ENCODE data around the gene EFHD2.

The EFHD2 gene

GRCh38 chr1:15459771-15460707, 50.4 kb downstream of the EFHD2 start (continued):
- TF ChIP-seq, protein P1, sequence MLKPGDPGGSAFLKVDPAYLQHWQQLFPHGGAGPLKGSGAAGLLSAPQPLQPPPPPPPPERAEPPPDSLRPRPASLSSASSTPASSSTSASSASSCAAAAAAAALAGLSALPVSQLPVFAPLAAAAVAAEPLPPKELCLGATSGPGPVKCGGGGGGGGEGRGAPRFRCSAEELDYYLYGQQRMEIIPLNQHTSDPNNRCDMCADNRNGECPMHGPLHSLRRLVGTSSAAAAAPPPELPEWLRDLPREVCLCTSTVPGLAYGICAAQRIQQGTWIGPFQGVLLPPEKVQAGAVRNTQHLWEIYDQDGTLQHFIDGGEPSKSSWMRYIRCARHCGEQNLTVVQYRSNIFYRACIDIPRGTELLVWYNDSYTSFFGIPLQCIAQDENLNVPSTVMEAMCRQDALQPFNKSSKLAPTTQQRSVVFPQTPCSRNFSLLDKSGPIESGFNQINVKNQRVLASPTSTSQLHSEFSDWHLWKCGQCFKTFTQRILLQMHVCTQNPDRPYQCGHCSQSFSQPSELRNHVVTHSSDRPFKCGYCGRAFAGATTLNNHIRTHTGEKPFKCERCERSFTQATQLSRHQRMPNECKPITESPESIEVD (tag by site-specific recombination; IDR thresholded peaks at IDR 0.05) = peak; percentile 74; the same call in 1 of the 2 replicates
- TF ChIP-seq ZBTB8A (tag by site-specific recombination; IDR thresholded peaks at IDR 0.05) = peak; percentile 79
- no peak for TF ChIP-seq ZNF121 (tag by site-specific recombination; IDR thresholded peaks at IDR 0.05)
- TF ChIP-seq ZSCAN23 (tag by site-specific recombination; IDR thresholded peaks at IDR 0.05) = 0 out of 2 replicates have a peak, but pooled peaks have one; percentile 75
- peak; percentile 44; the same call in 1 of the 2 replicates for TF ChIP-seq ZFP69B (tag by site-specific recombination; IDR thresholded peaks at IDR 0.05)
- TF ChIP-seq ZNF324 (tag by site-specific recombination; IDR thresholded peaks at IDR 0.05) = peak; percentile 94
- TF ChIP-seq ZNF76 (tag by site-specific recombination; IDR thresholded peaks at IDR 0.05; ENCODE audit: borderline replicate concordance, low read depth) = peak; percentile 43; the same call in 1 of the 2 replicates
- TF ChIP-seq, protein P2, sequence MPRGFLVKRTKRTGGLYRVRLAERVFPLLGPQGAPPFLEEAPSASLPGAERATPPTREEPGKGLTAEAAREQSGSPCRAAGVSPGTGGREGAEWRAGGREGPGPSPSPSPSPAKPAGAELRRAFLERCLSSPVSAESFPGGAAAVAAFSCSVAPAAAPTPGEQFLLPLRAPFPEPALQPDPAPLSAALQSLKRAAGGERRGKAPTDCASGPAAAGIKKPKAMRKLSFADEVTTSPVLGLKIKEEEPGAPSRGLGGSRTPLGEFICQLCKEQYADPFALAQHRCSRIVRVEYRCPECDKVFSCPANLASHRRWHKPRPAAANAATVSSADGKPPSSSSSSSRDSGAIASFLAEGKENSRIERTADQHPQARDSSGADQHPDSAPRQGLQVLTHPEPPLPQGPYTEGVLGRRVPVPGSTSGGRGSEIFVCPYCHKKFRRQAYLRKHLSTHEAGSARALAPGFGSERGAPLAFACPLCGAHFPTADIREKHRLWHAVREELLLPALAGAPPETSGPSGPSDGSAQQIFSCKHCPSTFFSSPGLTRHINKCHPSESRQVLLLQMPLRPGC (tag by site-specific recombination; IDR thresholded peaks at IDR 0.05) = peak; percentile 88
- no peak for TF ChIP-seq ZNF837 (tag by site-specific recombination; IDR thresholded peaks at IDR 0.05)
- 0 out of 2 replicates have a peak, but pooled peaks have one; percentile 27 for TF ChIP-seq ZNF501 (tag by site-specific recombination; IDR thresholded peaks at IDR 0.05)
- TF ChIP-seq ZNF223 (tag by site-specific recombination; IDR thresholded peaks at IDR 0.05) = no peak
- peak; percentile 69; the same call in 1 of the 2 replicates for TF ChIP-seq ZNF600 (tag by site-specific recombination; IDR thresholded peaks at IDR 0.05)
- TF ChIP-seq ZNF404 (tag by site-specific recombination; IDR thresholded peaks at IDR 0.05) = no peak
- TF ChIP-seq ZNF2 (tag by site-specific recombination; IDR thresholded peaks at IDR 0.05) = peak; percentile 50; the same call in 1 of the 2 replicates
- TF ChIP-seq ZNF394 (tag by site-specific recombination; IDR thresholded peaks at IDR 0.05; ENCODE audit: borderline replicate concordance) = peak; percentile 66
- TF ChIP-seq GFI1B (tag by site-specific recombination; IDR thresholded peaks at IDR 0.05) = no peak
- no peak for TF ChIP-seq HOXA7 (CRISPR knock-in tag; IDR thresholded peaks at IDR 0.05; ENCODE audit: borderline replicate concordance)
- TF ChIP-seq ZEB2 (tag by site-specific recombination; IDR thresholded peaks at IDR 0.05) = peak; percentile 93
- no peak for TF ChIP-seq ZNF621 (tag by site-specific recombination; IDR thresholded peaks at IDR 0.05)
- peak; percentile 69; the same call in 1 of the 2 replicates for TF ChIP-seq TRIM28 (IDR thresholded peaks at IDR 0.05; ENCODE audit: borderline replicate concordance, low read length)
- TF ChIP-seq, protein P3, sequence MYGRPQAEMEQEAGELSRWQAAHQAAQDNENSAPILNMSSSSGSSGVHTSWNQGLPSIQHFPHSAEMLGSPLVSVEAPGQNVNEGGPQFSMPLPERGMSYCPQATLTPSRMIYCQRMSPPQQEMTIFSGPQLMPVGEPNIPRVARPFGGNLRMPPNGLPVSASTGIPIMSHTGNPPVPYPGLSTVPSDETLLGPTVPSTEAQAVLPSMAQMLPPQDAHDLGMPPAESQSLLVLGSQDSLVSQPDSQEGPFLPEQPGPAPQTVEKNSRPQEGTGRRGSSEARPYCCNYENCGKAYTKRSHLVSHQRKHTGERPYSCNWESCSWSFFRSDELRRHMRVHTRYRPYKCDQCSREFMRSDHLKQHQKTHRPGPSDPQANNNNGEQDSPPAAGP (tag by site-specific recombination; IDR thresholded peaks at IDR 0.05) = peak; percentile 93
- peak; percentile 88 for TF ChIP-seq ZNF184 (tag by site-specific recombination; IDR thresholded peaks at IDR 0.05)
- TF ChIP-seq, protein P4, sequence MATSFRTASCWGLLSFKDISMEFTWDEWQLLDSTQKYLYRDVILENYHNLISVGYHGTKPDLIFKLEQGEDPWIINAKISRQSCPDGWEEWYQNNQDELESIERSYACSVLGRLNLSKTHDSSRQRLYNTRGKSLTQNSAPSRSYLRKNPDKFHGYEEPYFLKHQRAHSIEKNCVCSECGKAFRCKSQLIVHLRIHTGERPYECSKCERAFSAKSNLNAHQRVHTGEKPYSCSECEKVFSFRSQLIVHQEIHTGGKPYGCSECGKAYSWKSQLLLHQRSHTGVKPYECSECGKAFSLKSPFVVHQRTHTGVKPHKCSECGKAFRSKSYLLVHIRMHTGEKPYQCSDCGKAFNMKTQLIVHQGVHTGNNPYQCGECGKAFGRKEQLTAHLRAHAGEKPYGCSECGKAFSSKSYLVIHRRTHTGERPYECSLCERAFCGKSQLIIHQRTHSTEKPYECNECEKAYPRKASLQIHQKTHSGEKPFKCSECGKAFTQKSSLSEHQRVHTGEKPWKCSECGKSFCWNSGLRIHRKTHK (tag by site-specific recombination; IDR thresholded peaks at IDR 0.05) = no peak
- TF ChIP-seq PRDM2 (tag by site-specific recombination; IDR thresholded peaks at IDR 0.05; ENCODE audit: borderline replicate concordance) = no peak
- peak; percentile 64 for TF ChIP-seq ZNF335 (tag by site-specific recombination; conservative IDR thresholded peaks at IDR 0.05)
- TF ChIP-seq KLF8 (tag by site-specific recombination; IDR thresholded peaks at IDR 0.05) = peak; percentile 72
- peak; percentile 98 for TF ChIP-seq SP7 (tag by site-specific recombination; IDR thresholded peaks at IDR 0.05)
- no peak for TF ChIP-seq ZNF146 (tag by site-specific recombination; IDR thresholded peaks at IDR 0.05)

Measured in HEK293 (cell line).